NB4 (cell line): ENCODE results near the gene ERCC1.
"Not testable (repeated sequence)": the region's sequence is repeated elsewhere in the genome, so short reads cannot be mapped to it uniquely, and the experiment has no call there.

Experiments used
- DNase-seq: peaks from one replicate; pipeline ENCODE4 v3.0.0; 2010; ENCODE audit warnings: low read depth
- H3K4me3 ChIP-seq: one replicate; pipeline ENCODE4 v1.5.1; 2011; ENCODE audit warnings: mild to moderate bottlenecking, low read depth, low read length, moderate library complexity
- MYC ChIP-seq: IDR thresholded peaks from 2 replicates; pipeline ENCODE4 v1.6.1; 2011; ENCODE audit warnings: low read depth, low read length
- POLR2A ChIP-seq: IDR thresholded peaks from 2 replicates; pipeline ENCODE4 v1.6.1; 2011; ENCODE audit warnings: mild to moderate bottlenecking; ENCODE audit not compliant: insufficient read length; ENCODE audit errors: extremely low read depth
- TF ChIP-seq, protein P1 (sequence below): IDR thresholded peaks from one replicate; pipeline ENCODE4 v1.5.1; 2012; ENCODE audit warnings: low read depth, low read length
- TF ChIP-seq, protein P2 (sequence below): IDR thresholded peaks from 2 replicates; pipeline ENCODE4 v1.6.1; 2011; ENCODE audit warnings: low read depth, low read length

ERCC1 gene

DNA sequence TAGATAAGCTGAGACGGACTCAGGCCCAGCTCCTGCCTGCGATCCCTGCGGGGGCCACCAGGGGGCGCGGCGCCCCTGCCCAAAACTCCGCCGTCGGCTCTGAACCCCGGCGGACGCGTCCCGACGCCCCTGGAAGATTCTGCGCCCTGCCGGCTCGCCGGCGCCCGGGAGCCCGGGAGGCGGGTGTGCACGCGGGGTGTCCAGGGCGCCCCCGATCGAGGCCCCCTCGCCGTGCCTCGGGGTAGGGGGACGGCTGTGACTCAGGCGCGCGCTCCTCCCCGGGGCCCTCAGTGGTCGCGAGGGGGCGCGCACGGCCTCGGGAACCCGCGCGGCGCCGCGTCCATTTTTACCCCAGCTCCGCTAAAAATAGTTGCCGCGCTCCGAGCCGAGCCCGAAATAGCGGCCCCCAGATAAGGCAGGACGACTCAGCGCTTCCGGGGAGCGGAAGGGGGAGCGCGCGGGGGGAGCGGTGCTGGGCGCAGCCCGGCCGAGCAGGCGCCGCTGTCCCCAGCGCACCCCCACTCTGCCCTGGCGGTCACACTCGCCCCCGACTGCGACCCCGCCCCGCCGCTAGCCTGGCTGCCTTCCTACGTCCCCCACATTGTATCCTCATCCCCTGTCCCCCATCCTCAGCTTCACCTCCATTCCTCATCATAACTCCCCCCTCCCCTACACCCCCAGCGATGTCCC lies 16.0 kb upstream of the ERCC1 start:
- DNase-seq = peak; percentile 81
- TF ChIP-seq, protein P1, sequence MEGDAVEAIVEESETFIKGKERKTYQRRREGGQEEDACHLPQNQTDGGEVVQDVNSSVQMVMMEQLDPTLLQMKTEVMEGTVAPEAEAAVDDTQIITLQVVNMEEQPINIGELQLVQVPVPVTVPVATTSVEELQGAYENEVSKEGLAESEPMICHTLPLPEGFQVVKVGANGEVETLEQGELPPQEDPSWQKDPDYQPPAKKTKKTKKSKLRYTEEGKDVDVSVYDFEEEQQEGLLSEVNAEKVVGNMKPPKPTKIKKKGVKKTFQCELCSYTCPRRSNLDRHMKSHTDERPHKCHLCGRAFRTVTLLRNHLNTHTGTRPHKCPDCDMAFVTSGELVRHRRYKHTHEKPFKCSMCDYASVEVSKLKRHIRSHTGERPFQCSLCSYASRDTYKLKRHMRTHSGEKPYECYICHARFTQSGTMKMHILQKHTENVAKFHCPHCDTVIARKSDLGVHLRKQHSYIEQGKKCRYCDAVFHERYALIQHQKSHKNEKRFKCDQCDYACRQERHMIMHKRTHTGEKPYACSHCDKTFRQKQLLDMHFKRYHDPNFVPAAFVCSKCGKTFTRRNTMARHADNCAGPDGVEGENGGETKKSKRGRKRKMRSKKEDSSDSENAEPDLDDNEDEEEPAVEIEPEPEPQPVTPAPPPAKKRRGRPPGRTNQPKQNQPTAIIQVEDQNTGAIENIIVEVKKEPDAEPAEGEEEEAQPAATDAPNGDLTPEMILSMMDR = peak; percentile 68
- peak; percentile 7; the same call in 1 of the 2 replicates for TF ChIP-seq MYC
- TF ChIP-seq, protein P2, sequence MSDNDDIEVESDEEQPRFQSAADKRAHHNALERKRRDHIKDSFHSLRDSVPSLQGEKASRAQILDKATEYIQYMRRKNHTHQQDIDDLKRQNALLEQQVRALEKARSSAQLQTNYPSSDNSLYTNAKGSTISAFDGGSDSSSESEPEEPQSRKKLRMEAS = no peak
- TF ChIP-seq POLR2A = no peak
- H3K4me3 ChIP-seq = peak overlapping the region; percentile 34

DNA sequence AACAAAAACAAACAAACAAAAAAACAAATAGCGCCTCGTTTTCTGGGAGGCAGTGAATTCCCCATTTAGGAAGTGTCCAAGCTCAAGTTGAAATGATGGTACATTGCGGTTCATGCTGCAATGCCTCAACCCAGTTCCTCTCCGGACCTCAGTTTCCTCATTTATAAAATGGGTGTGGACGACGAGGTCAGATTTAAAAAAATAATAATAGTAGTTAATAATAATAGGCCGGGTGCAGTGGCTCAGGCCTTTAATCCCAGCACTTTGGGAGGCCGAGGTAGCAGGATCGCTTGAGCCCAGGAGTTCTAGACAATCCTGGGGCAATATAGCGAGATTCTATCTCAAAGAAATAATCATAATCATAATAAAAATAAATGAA lies 15.5 kb upstream of the ERCC1 start:
- H3K4me3 ChIP-seq = peak overlapping the region; percentile 34
- DNase-seq = no peak
- TF ChIP-seq POLR2A (no peak), MYC (no peak)
- TF ChIP-seq, protein P2 = no peak
- TF ChIP-seq, protein P1 = no peak

DNA sequence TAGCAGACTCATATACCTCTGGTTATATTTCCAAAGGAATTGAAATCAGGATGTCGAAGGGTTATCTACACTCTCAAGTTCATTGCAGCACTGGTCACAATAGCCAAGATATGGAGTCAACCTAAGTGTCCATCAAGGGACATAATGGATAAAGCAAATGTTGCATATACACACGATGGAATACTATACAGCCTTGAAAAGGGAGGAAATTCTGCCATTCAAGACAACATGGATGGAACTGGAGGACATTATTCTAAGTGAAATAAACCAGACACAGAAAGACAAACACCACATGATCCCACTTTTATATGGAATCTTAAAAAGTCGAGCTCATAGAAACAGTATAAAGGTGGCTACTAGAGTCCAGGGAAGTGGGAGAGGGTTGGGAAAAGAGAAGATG lies 13.6 kb upstream of the ERCC1 start:
- TF ChIP-seq POLR2A (no peak), MYC (no peak)
- TF ChIP-seq, protein P1 = no peak
- TF ChIP-seq, protein P2 = no peak
- H3K4me3 ChIP-seq = no peak overlapping the region
- no peak for DNase-seq

DNA sequence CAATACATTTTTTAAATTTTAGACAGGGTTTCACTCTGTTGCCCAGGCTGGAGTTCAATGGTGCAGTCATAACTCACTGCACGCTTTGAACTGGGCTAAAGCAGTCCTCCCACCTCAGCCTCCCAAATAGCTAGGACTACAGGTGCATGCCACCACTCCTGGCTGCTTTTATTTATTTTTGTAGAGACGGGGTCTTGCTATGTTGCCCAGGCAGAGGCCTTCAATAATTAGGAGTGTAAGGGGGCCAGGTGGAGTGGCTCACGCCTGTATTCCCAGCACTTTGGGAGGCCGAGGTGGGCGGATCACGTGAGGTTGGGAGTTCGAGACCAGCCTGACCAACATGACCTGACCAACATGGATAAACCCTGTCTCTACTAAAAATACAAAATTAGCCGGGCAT lies 8.8 kb upstream of the ERCC1 start:
- not testable (repeated sequence) for DNase-seq, H3K4me3 ChIP-seq

DNA sequence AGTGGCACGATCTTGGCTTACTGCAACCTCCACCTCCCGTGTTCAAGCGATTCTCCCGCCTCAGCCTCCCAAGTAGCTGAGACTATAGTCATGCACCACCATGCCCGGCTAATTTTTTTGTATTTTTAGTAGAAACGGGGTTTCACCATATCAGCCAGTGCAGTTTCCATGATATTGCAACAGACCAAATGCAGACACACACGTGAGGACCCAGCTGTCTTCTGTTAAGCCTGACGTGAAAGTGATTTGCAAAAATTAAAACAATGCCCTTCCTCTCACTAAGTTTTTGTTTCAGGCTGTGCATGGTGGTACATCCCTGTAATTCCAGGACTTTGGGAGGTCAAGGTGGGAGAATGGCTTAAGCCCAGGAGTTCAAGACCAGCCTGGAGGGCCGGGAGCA lies 7.3 kb upstream of the ERCC1 start:
- H3K4me3 ChIP-seq = not testable (repeated sequence)
- DNase-seq = peak; percentile 46

DNA sequence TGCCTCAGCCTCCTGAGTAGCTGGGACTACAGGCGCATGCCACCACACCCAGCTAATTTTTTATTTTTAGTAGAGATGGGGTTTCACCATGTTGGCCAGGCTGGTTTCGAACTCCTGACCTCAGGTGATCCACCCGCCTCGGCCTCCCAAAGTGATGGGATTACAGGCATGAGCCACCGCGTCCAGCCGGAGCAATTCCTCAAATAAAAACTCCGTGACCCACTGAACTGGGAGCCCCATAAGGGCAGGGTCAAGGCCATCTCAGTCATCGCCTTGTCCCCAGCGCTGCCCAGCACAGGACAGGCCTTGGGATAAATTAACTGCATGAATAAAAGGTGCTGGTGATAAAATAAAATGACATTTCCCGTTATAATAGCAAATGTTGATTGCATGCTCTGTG lies 6.2 kb upstream of the ERCC1 start:
- not testable (repeated sequence) for H3K4me3 ChIP-seq

DNA sequence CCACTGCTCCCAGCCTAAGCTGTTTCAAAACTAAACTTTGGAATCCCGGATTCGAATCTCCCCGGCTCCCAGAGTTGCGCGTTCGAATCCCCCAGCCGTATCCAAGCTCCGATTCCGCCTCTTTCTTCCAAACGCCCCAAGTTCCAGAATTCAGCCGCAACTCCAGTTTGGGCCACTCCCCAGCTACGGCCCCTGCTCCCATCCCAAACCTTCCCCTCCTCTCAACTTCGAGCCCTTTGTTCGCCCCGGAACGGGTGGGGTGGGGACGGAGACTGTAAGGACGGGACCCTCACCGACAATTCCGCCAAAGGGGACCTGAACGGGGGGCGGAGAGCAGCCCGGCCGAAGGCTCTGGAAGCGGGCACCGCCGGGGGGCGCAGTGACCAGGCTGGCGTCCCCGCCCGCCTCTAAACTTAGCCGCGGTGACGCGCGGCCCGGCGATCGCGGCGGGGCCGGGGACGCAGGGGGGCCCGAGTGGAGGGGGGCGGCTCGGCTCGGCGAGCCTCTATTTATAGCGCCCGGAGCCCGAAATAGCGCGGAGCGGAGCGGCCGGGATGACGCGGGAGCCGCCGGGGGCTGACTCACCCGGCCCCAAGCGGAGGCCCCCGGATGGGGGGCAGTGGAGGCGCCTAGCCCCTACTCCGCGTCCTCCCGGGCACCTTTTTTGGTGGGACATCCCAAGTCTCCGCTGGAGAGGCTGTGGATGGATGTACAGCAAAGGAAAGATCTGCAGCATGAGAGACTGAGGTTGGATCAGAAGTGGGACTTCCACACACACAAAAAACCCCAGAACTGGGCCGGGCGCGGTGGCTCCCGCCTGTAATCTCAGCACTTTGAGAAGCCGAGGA lies 4.9 kb upstream of the ERCC1 start:
- no peak for TF ChIP-seq POLR2A
- TF ChIP-seq, protein P1 = peak; percentile 18
- TF ChIP-seq, protein P2 = no peak
- peak; percentile 44 for DNase-seq
- peak overlapping the region; percentile 21 for H3K4me3 ChIP-seq

More for the DNA sequence above, 6.2 kb upstream of the ERCC1 start:
- DNase-seq = not testable (repeated sequence)
